HepG2 (cell line): ENCODE results near the gene BRD2. TPM values are rescaled to one million over a fixed set of nuclear protein-coding genes. Genes with fewer than 3 reads are reported as not detected.

Experiments used
- ATAC-seq: fragments of 200-7000 bp; cut with Tn5 transposase; 3 replicates; pipeline ENCODE4 v1.9.1; 2020; ENCODE audit warnings: mild to moderate bottlenecking, moderate library complexity
- BruUV-seq: library from RNA; stranded (reverse); fragments of 400-500 nt; replicated peaks from 2 replicates; lab custom pipeline; 2021; lab: Mats Ljungman, UMichigan
- CTCF ChIA-PET: fragments of 300-600 bp; formaldehyde crosslinking; extraction: SDS; loops from one replicate; lab custom pipeline; 2021; ENCODE audit warnings: low total read pairs, inconsistent platforms, low intra/inter-chr PET ratio; lab: Yijun Ruan, JAX
- POLR2A ChIA-PET: fragments of 350-600 bp; sonication (Branson Sonifier 250); formaldehyde crosslinking; loops from one replicate; lab custom pipeline; 2020; ENCODE audit warnings: antibody characterized with exemption, inconsistent platforms; lab: Yijun Ruan, JAX
- DNase-seq: peaks from one replicate; pipeline ENCODE4 v3.0.0-alpha.2; 2015; ENCODE audit warnings: low spot score
- FAIRE-seq: peaks from 3 replicates; lab custom pipeline; 2011; peaks lifted over from hg19 to GRCh38; lab: Jason Lieb, UNC
- H2AFZ ChIP-seq: one replicate; pipeline ENCODE4 v1.6.1; 2011; ENCODE audit warnings: low read length, inconsistent platforms
- H3K27ac ChIP-seq: fragments of 300-600 bp; 3 replicates; pipeline ENCODE4 v1.8.0; 2011; ENCODE audit warnings: mixed run types, mild to moderate bottlenecking, mixed read lengths, low read length, inconsistent platforms; ENCODE audit not compliant: insufficient read depth; ENCODE audit errors: extremely low read length
- H3K27me3 ChIP-seq, 2 experiments: fragments of 200-600 bp in 1 of 2; 2 replicates in 1 of 2; 3 replicates in 1 of 2; pipeline versions ENCODE4 v1.6.0 to v1.8.0; 2011; ENCODE audit warnings: low read length in 2 of 2, mild to moderate bottlenecking in 2 of 2, moderate library complexity in 2 of 2, inconsistent platforms in 1 of 2; ENCODE audit not compliant: insufficient read depth in 2 of 2, control insufficient read depth in 1 of 2
- H3K36me3 ChIP-seq, 2 experiments: fragments of 200-600 bp in 1 of 2; replicated peaks in 1 of 2; 2 replicates in 1 of 2; 3 replicates in 1 of 2; pipeline versions ENCODE4 v1.5.1 to v1.8.0; 2011; ENCODE audit warnings: low read length in 2 of 2, inconsistent platforms in 1 of 2; ENCODE audit not compliant: insufficient read depth in 2 of 2, control insufficient read depth in 1 of 2
- H3K4me1 ChIP-seq: 2 replicates; pipeline ENCODE4 v1.5.1; 2012; ENCODE audit warnings: low read length, inconsistent platforms; ENCODE audit not compliant: insufficient read depth
- H3K4me2 ChIP-seq: 2 replicates; pipeline ENCODE4 v1.6.0; 2011; ENCODE audit warnings: low read depth, low read length, inconsistent platforms
- H3K4me3 ChIP-seq, 3 experiments: fragments of 200-600 bp in 1 of 3; sonication (generic), shearing (Covaris generic) in 1 of 3; replicated peaks in 1 of 3; 2 replicates each; pipeline ENCODE4 v1.5.1; 2011 to 2016; ENCODE audit warnings: low read length in 3 of 3, inconsistent platforms in 2 of 3, low read depth in 2 of 3, mild to moderate bottlenecking in 2 of 3, control low read depth in 1 of 3, mixed read lengths in 1 of 3; ENCODE audit not compliant: insufficient read depth in 1 of 3
- H3K79me2 ChIP-seq: one replicate; pipeline ENCODE4 v1.6.1; 2011; ENCODE audit warnings: low read length, inconsistent platforms; ENCODE audit not compliant: insufficient read depth
- H3K9ac ChIP-seq: 2 replicates; pipeline ENCODE4 v1.6.0; 2011; ENCODE audit warnings: mild to moderate bottlenecking, low read depth, low read length, inconsistent platforms; ENCODE audit not compliant: insufficient read depth
- H3K9me3 ChIP-seq: 2 replicates; pipeline ENCODE4 v1.5.1; 2012; ENCODE audit warnings: mild to moderate bottlenecking, low read length
- H4K20me1 ChIP-seq: 2 replicates; pipeline ENCODE4 v1.6.0; 2011; ENCODE audit warnings: inconsistent platforms, mild to moderate bottlenecking, low read length, moderate library complexity; ENCODE audit not compliant: insufficient read depth
- HIC2 ChIP-seq: sonication (generic); formaldehyde crosslinking; IDR thresholded peaks from 2 replicates; pipeline ENCODE4 v1.9.0; 2022; ENCODE audit warnings: low read depth, missing genetic modification reagents
- ISL2 ChIP-seq: sonication (generic); formaldehyde crosslinking; IDR thresholded peaks from 2 replicates; pipeline ENCODE4 v1.5.0; 2020; ENCODE audit warnings: missing genetic modification reagents
- NFKBIZ ChIP-seq: IDR thresholded peaks from 2 replicates; pipeline ENCODE4 v1.6.1; 2018; ENCODE audit warnings: missing genetic modification reagents, missing compliant biosample characterization
- PBX3 ChIP-seq: sonication (generic); formaldehyde crosslinking; IDR thresholded peaks from 2 replicates; pipeline ENCODE4 v1.8.1; 2023; ENCODE audit warnings: missing genetic modification reagents, inconsistent platforms, borderline replicate concordance
- RFX5 ChIP-seq: IDR thresholded peaks from 2 replicates; pipeline ENCODE4 v1.6.1; 2011; ENCODE audit warnings: low read depth, low read length, improper control_type of control experiment
- RFXANK ChIP-seq: IDR thresholded peaks from 2 replicates; pipeline ENCODE4 v1.6.1; 2016
- RFXAP ChIP-seq: sonication (generic); formaldehyde crosslinking; IDR thresholded peaks from 2 replicates; pipeline ENCODE4 v1.4.0; 2020; ENCODE audit warnings: missing genetic modification reagents, borderline replicate concordance
- SMAD3 ChIP-seq: sonication (generic); formaldehyde crosslinking; IDR thresholded peaks from 2 replicates; pipeline ENCODE4 v1.4.0; 2020; ENCODE audit warnings: missing genetic modification reagents
- SMC3 ChIP-seq: IDR thresholded peaks from 2 replicates; pipeline ENCODE4 v1.6.1; 2011; ENCODE audit warnings: low read length, improper control_type of control experiment
- ZBTB34 ChIP-seq: sonication (generic); formaldehyde crosslinking; IDR thresholded peaks from 2 replicates; pipeline ENCODE4 v1.8.0; 2022; ENCODE audit warnings: mild to moderate bottlenecking, missing genetic modification reagents
- ZNF17 ChIP-seq: sonication (generic); formaldehyde crosslinking; IDR thresholded peaks from 2 replicates; pipeline ENCODE4 v1.5.0; 2020; ENCODE audit warnings: mild to moderate bottlenecking, missing genetic modification reagents
- ZNF501 ChIP-seq: sonication (generic); formaldehyde crosslinking; IDR thresholded peaks from 2 replicates; pipeline ENCODE4 v1.5.1; 2020; ENCODE audit warnings: mild to moderate bottlenecking, moderate library complexity, missing genetic modification reagents
- WGBS: methylation state at CpG from one replicate; pipeline ENCODE4 v1.1.6; 2017; ENCODE audit warnings: low lambda C conversion rate; 5-methylcytosine and 5-hydroxymethylcytosine counted together
- in situ Hi-C: cut with HindIII; loops from 2 replicates; pipeline ENCODE4 v1.10.0; 2017; ENCODE audit warnings: low pct_unique_long_range_greater_than_20kb; ENCODE audit not compliant: extremely low pct_ligation_motif_present
- intact Hi-C: fragments of 100-400 bp; cut with micrococcal nuclease; formaldehyde crosslinking; loops from one replicate; pipeline ENCODE4 v1.10.0; 2022; ENCODE audit not compliant: unreplicated experiment
- polyA plus RNA-seq, 8 experiments: library from polyadenylated mRNA; depleted of rRNA in 3 of 8; stranded (reverse) in 7 of 8; unstranded in 1 of 8; fragments of >200 nt; fragmentation: Illumina TruSeq in 4 of 8; extraction: Trizol in 4 of 8; gene quantifications; 2 replicates each; pipeline versions ENCODE4 v1.2.1 to v1.2.3, GENCODE V29; 2011 to 2016; ENCODE audit warnings: low read depth in 4 of 8, missing spikeins in 1 of 8, mixed read lengths in 1 of 8; ENCODE audit not compliant: insufficient read depth in 1 of 8
- total RNA-seq, 5 experiments: library from RNA; depleted of rRNA; stranded (reverse); fragments of >200 nt; fragmentation: Illumina TruSeq; extraction: Trizol; gene quantifications; 2 replicates each; pipeline ENCODE4 v1.2.3, GENCODE V29; 2016; ENCODE audit warnings: low read depth in 1 of 5

The BRD2 gene
- total and polyA plus RNA-seq, 2 of the 13 experiments (the other 11 are each of a cell fraction or from before 2014, with no cell fraction given) = 143 to 202 TPM

GRCh38 chr6:33008944-33009861 is 40.8 kb downstream of the BRD2 start, which contains the start of gene HLA-DOA:
HLA-DOA (minus strand) TSS chr6:33009591.
- Histone ChIP-seq H3K27me3 (peaks cover 11 to 53% of the 10 kb centered on the region in 2 experiments; a peak in 4 of 5 replicates), H4K20me1 (no peaks in the 10 kb centered on the region), H3K4me3 (no peak within 1 kb of the TSS), H3K36me3 (no peaks in the 10 kb centered on the region), H3K4me1 (no peaks in the 10 kb centered on the region), H3K4me2 (no peak within 1 kb of the TSS), H3K9me3 (no peaks in the 10 kb centered on the region), H2AFZ (no peak within 1 kb of the TSS), H3K79me2 (no peaks in the 10 kb centered on the region), H3K9ac (no peak within 1 kb of the TSS), H3K27ac (no peak within 1 kb of the TSS)
- ATAC-seq (no peak; the same call in 1 of the 3 replicates), FAIRE-seq (no peak), DNase-seq (no peak)
- TF ChIP-seq RFXANK = peak; percentile 98
- no peak for TF ChIP-seq HIC2
- TF ChIP-seq RFX5 = peak; percentile 97
- peak; percentile 97 for TF ChIP-seq RFXAP (CRISPR knock-in tag)
- ChIA-PET POLR2A (no interaction called here), CTCF (no interaction called here)
- BruUV-seq = no TSS peak
- intact Hi-C loops = no loop called here
- in situ Hi-C loops = no loop called here
- WGBS = 35% methylated on average over 24 of the region's 24 CpGs

- Histone ChIP-seq H4K20me1 (no peaks in the 10 kb centered on the region), H3K27me3 (peaks cover 11 to 48% of the 10 kb centered on the region in 2 experiments; a peak in 4 of 5 replicates), H3K4me3 (no peak overlapping the region), H3K36me3 (no peaks in the 10 kb centered on the region), H3K9me3 (no peaks in the 10 kb centered on the region), H3K4me1 (no peaks in the 10 kb centered on the region), H3K9ac (no peak overlapping the region), H3K4me2 (no peak overlapping the region), H2AFZ (no peak overlapping the region), H3K79me2 (no peaks in the 10 kb centered on the region), H3K27ac (no peak overlapping the region)
- POLR2A ChIA-PET = no interaction called here
- FAIRE-seq (no peak), ATAC-seq (no peak), DNase-seq (no peak)
- no TSS peak for BruUV-seq
- 30% methylated on average over 7 of the region's 7 CpGs for WGBS
- intact Hi-C loops = no loop called here
- in situ Hi-C loops = loop anchor here (10.0 kb wide), 1 partner anchor 154 kb away; no protein-coding TSS in a partner anchor
- CTCF ChIA-PET = no interaction called here
- TF ChIP-seq PBX3 (CRISPR knock-in tag) (no peak), NFKBIZ (no peak), ZNF17 (CRISPR knock-in tag) (no peak), ZBTB34 (CRISPR knock-in tag) (no peak), ISL2 (no peak), ZNF501 (no peak), SMC3 (no peak), SMAD3 (no peak)
Observed at GRCh38 chr6:33010356-33010755, 42.0 kb downstream of the BRD2 start.
